GM12878 (cell line): ENCODE results near the gene TTC33. TPM values are rescaled to one million over a fixed set of nuclear protein-coding genes. Genes with fewer than 3 reads are reported as not detected.

Experiments
- ATAC-seq: fragments of 200-7000 bp; cut with Tn5 transposase; 3 replicates; pipeline ENCODE4 v1.9.1; 2020; ENCODE audit warnings: mild to moderate bottlenecking, moderate library complexity
- BruUV-seq: library from RNA; stranded (reverse); fragments of 400-500 nt; replicated peaks from 2 replicates; lab custom pipeline; 2021; lab: Mats Ljungman, UMichigan
- CTCF ChIA-PET: fragments of 300-600 bp; sonication (Branson Sonifier 250); formaldehyde crosslinking; extraction: SDS; loops from one replicate; lab custom pipeline; 2021; ENCODE audit warnings: inconsistent platforms; lab: Yijun Ruan, JAX
- POLR2A ChIA-PET: fragments of 350-600 bp; formaldehyde crosslinking; extraction: SDS; loops from one replicate; lab custom pipeline; 2021; ENCODE audit warnings: inconsistent platforms; lab: Charles Lee
- RAD21 ChIA-PET: fragments of 300-600 bp; sonication (Branson Sonifier 250); formaldehyde crosslinking; loops from one replicate; lab custom pipeline; 2023; ENCODE audit warnings: antibody characterized with exemption; ENCODE audit not compliant: unreplicated experiment; lab: Charles Lee
- SMC1A ChIA-PET: fragments of 300-600 bp; sonication (Branson Sonifier 250); formaldehyde crosslinking; loops from one replicate; lab custom pipeline; 2023; ENCODE audit not compliant: unreplicated experiment, uncharacterized antibody; lab: Charles Lee
- DNase-seq: peaks from one replicate; pipeline ENCODE4 v3.0.0-alpha.2; 2011; ENCODE audit warnings: low read depth, low spot score
- FAIRE-seq: peaks from 3 replicates; lab custom pipeline; 2011; peaks lifted over from hg19 to GRCh38; lab: Jason Lieb, UNC
- H2AFZ ChIP-seq: 2 replicates; pipeline ENCODE4 v1.6.0; 2011; ENCODE audit warnings: low read depth, low read length, control low read depth; ENCODE audit not compliant: control insufficient read depth
- H3K27ac ChIP-seq: 2 replicates; pipeline ENCODE4 v1.5.1; 2011; ENCODE audit warnings: control low read depth; ENCODE audit not compliant: control insufficient read depth, insufficient read depth
- H3K27me3 ChIP-seq, 2 experiments: replicated peaks in 1 of 2; 2 replicates each; pipeline versions ENCODE4 v1.6.0 to v1.6.1; 2011; ENCODE audit warnings: low read length in 1 of 2; ENCODE audit not compliant: control insufficient read depth in 2 of 2, insufficient read depth in 2 of 2
- H3K36me3 ChIP-seq, 2 experiments: 2 replicates each; pipeline ENCODE4 v1.5.1; 2011; ENCODE audit warnings: low read length in 1 of 2; ENCODE audit not compliant: control insufficient read depth in 2 of 2, insufficient read depth in 2 of 2
- H3K4me1 ChIP-seq: 2 replicates; pipeline ENCODE4 v1.6.1; 2011; ENCODE audit warnings: mild to moderate bottlenecking, low read length, moderate library complexity, mixed read lengths; ENCODE audit not compliant: control insufficient read depth, insufficient read depth
- H3K4me2 ChIP-seq: 2 replicates; pipeline ENCODE4 v1.6.0; 2011; ENCODE audit warnings: control low read depth; ENCODE audit not compliant: control insufficient read depth, insufficient read depth
- H3K4me3 ChIP-seq: fragments of 200-600 bp; sonication (generic); 2 replicates; pipeline ENCODE4 v1.5.1; 2016
- H3K79me2 ChIP-seq: 2 replicates; pipeline ENCODE4 v1.6.0; 2011; ENCODE audit warnings: low read length; ENCODE audit not compliant: control insufficient read depth, insufficient read depth
- H3K9ac ChIP-seq: 2 replicates; pipeline ENCODE4 v1.8.0; 2011; ENCODE audit warnings: low read length, control low read depth, mixed read lengths; ENCODE audit not compliant: control insufficient read depth, insufficient read depth
- H3K9me3 ChIP-seq: replicated peaks from 3 replicates; pipeline ENCODE4 v1.5.1; 2011; ENCODE audit warnings: mild to moderate bottlenecking, low read length; ENCODE audit not compliant: control insufficient read depth, insufficient read depth
- H4K20me1 ChIP-seq: 2 replicates; pipeline ENCODE4 v1.6.0; 2011; ENCODE audit not compliant: control insufficient read depth, insufficient read depth
- BCL11A ChIP-seq: IDR thresholded peaks from 2 replicates; pipeline ENCODE4 v1.6.1; 2011; ENCODE audit warnings: low read depth, low read length
- BCLAF1 ChIP-seq: fragments of 450-650 bp; IDR thresholded peaks from 2 replicates; pipeline ENCODE4 v1.6.1; 2017; ENCODE audit warnings: antibody characterized with exemption, mild to moderate bottlenecking, moderate library complexity
- EP300 ChIP-seq, 2 experiments: fragments of 150-350 bp in 1 of 2; IDR thresholded peaks; 2 replicates each; pipeline ENCODE4 v1.6.1; 2011 to 2012; ENCODE audit warnings: low read depth in 2 of 2, low read length in 2 of 2, borderline replicate concordance in 1 of 2, improper control_type of control experiment in 1 of 2, inconsistent platforms in 1 of 2; ENCODE audit not compliant: control insufficient read depth in 1 of 2
- ESRRA ChIP-seq: IDR thresholded peaks from 2 replicates; pipeline ENCODE4 v1.6.1; 2012; ENCODE audit warnings: mild to moderate bottlenecking, low read length, improper control_type of control experiment
- FOS ChIP-seq: IDR thresholded peaks from 3 replicates; pipeline ENCODE4 v1.6.1; 2011; ENCODE audit warnings: borderline replicate concordance; ENCODE audit not compliant: insufficient read length; ENCODE audit errors: extremely low read depth
- POLR2A ChIP-seq: IDR thresholded peaks from 2 replicates; pipeline ENCODE4 v1.6.1; 2011; ENCODE audit warnings: low read depth, mild to moderate bottlenecking, low read length
- SIN3A ChIP-seq: IDR thresholded peaks from 2 replicates; pipeline ENCODE4 v1.6.1; 2012; ENCODE audit warnings: low read depth, low read length, improper control_type of control experiment
- TCF7 ChIP-seq: IDR thresholded peaks from 2 replicates; pipeline ENCODE4 v1.6.1; 2014; ENCODE audit warnings: antibody characterized with exemption, borderline replicate concordance
- USF2 ChIP-seq: IDR thresholded peaks from 2 replicates; pipeline ENCODE4 v1.6.1; 2011; ENCODE audit warnings: low read depth, low read length, improper control_type of control experiment, borderline replicate concordance
- ZNF217 ChIP-seq: fragments of 450-650 bp; IDR thresholded peaks from 2 replicates; pipeline ENCODE4 v1.6.1; 2017; ENCODE audit warnings: antibody characterized with exemption, mild to moderate bottlenecking
- WGBS: methylation state at CpG from one replicate; pipeline ENCODE4 v1.1.6; 2016; ENCODE audit warnings: low lambda C conversion rate; ENCODE audit not compliant: insufficient replicate concordance, insufficient coverage; ENCODE audit errors: missing lambda C conversion rate; 5-methylcytosine and 5-hydroxymethylcytosine counted together
- in situ Hi-C: fragments of 300-500 bp; cut with MboI; formaldehyde crosslinking; loops from 9 replicates; pipeline ENCODE4 v1.14.3; 2018; ENCODE audit warnings: mixed read lengths
- intact Hi-C: fragments of 100-400 bp; cut with micrococcal nuclease; formaldehyde crosslinking; loops from one replicate; pipeline ENCODE4 v1.14.2; 2022; ENCODE audit not compliant: unreplicated experiment
- polyA plus RNA-seq, 11 experiments: library from polyadenylated mRNA; depleted of rRNA in 4 of 11; unstranded in 6 of 11; stranded (reverse) in 5 of 11; fragments of >200 nt; fragmentation: Nextera tagmentation in 4 of 11; fragmentation: Illumina TruSeq in 1 of 11; extraction: Ambion mirVana in 4 of 11; extraction: Trizol in 1 of 11; gene quantifications; 1 replicate in 1 of 11; 2 replicates in 10 of 11; pipeline versions ENCODE4 v1.2.1 to v1.2.3, GENCODE V29; 2011 to 2016; ENCODE audit warnings: inconsistent platforms in 2 of 11, missing spikeins in 2 of 11, low read depth in 1 of 11
- total RNA-seq, 4 experiments: library from RNA; depleted of rRNA in 3 of 4; stranded (reverse); fragments of >200 nt in 3 of 4; fragmentation: Illumina TruSeq in 1 of 4; extraction: Trizol in 1 of 4; gene quantifications; 2 replicates each; pipeline versions ENCODE4 v1.2.1 to v1.2.3, GENCODE V29; 2013 to 2021

TTC33 gene
- total and polyA plus RNA-seq, 10 of the 15 experiments (the other 5 are each of a cell fraction or from before 2014, with no cell fraction given): 7.9 to 22.3 (median 14.6) TPM

GRCh38 chr5:40577718-40578117, 178.0 kb downstream of the TTC33 start:
- in situ Hi-C loops (loop anchor here (5.0 kb wide), 1 partner anchor 90 kb away; no protein-coding TSS in a partner anchor), intact Hi-C loops (loop anchor here (2.0 to 5.0 kb wide), 3 partner anchors 87 to 191 kb away; no protein-coding TSS in a partner anchor)
- Histone ChIP-seq H4K20me1 (no peaks in the 10 kb centered on the region), H3K79me2 (no peaks in the 10 kb centered on the region), H2AFZ (no peak overlapping the region), H3K27me3 (no peaks in the 10 kb centered on the region; a peak in 1 of 4 replicates), H3K4me1 (peaks cover 11% of the 10 kb centered on the region; the same call in 1 of the 2 replicates), H3K9me3 (no peaks in the 10 kb centered on the region), H3K9ac (no peak overlapping the region), H3K4me3 (no peak overlapping the region), H3K4me2 (no peak overlapping the region), H3K27ac (no peak overlapping the region), H3K36me3 (no peaks in the 10 kb centered on the region)
- DNase-seq (no peak), ATAC-seq (no peak), FAIRE-seq (no peak)
- ChIA-PET SMC1A (no interaction called here), RAD21 (no interaction called here), POLR2A (no interaction called here), CTCF (no interaction called here)
- BruUV-seq: no TSS peak
- 97% methylated on average over 3 of the region's 3 CpGs for WGBS
- TF ChIP-seq EP300 (IDR thresholded peaks at IDR 0.05; ENCODE audit: borderline replicate concordance in 1 of 2, control insufficient read depth in 1 of 2, low read depth in 2 of 2, low read length in 2 of 2) (no peak), ESRRA (no peak), POLR2A (no peak), USF2 (no peak), BCL11A (no peak), BCLAF1 (no peak), SIN3A (no peak), FOS (no peak), TCF7 (no peak), ZNF217 (no peak)
